ENCODE measurements around the gene GLIPR1L2. TPM values are rescaled to one million over a fixed set of nuclear protein-coding genes. Genes with fewer than 3 reads are reported as not detected.
"Not testable (repeated sequence)": the region's sequence is repeated elsewhere in the genome, so short reads cannot be mapped to it uniquely, and the experiment has no call there.

The GLIPR1L2 gene
- total RNA-seq, 1 experiment from 2014 or later = 0.13 TPM

DNA sequence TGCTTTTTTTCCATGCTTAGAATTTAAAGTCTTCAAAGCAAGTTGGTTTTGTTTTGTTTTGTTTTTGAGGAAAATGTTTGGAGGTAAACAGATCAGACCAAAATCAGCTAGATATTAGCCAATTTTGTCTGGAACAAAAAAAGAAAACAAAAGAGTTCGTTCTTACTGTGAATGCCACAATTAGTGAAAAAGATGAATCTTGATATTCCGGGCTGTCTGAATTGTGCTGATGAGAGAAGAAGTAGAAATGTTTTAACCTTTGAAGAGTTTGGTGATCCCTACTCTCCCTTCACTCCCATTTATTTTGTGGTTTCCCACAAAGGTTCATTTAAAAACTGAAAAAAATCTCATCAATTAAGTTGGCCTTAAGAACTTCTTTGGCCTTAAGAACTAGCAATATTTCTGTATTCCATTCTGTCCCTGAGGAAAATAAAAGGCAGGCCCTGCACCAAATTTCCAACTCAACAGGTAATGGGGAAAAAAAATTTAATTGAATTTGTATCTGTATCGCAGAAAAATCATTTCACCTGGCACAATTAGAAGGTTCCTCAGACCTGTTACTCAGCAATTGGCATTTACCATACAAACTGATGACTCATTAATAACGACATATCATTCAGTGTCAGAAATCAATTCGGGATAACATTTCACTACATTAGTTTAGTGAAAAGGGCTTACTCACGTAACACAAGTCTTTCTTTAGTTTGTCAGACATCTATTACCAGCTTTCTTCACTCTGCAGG is 562 bp upstream of the GLIPR1L2 start:
- H3K4me1 ChIP-seq (replicated peaks) = peaks cover 24% of the 10 kb centered on the region
- peak overlapping the region; percentile 42 for H3K4me3 ChIP-seq
- no peaks in the 10 kb centered on the region for H3K9me3 ChIP-seq (replicated peaks)
- H3K36me3 ChIP-seq = no peaks in the 10 kb centered on the region
- H3K27me3 ChIP-seq (replicated peaks) = no peaks in the 10 kb centered on the region
- no peak overlapping the region for H3K27ac ChIP-seq
- peak in 1 of 2 experiments; percentile 33 for DNase-seq (ENCODE audit: low read depth in 1 of 2, low spot score in 2 of 2)

DNA sequence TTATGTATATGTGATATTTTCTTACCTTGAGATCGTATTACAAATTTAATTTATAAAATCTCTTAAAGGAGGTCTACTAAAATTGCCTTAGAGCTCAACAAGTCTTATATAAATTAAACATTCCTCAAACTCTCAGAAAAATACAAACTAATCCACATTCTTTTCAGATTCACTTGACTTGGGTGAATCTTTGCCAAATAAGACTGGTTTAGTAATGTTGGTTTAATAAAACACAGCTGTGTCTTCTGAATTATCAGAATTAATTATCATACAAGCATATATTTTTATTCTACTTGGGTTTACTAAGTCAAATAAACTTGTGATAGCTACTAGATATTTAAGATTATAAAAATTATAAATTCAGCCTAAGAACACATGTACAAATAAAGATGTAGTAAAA is 13.3 kb downstream of the GLIPR1L2 start:
- Histone ChIP-seq H3K4me1 (replicated peaks) (no peaks in the 10 kb centered on the region), H3K36me3 (no peaks in the 10 kb centered on the region), H3K27me3 (replicated peaks) (no peaks in the 10 kb centered on the region), H3K9me3 (replicated peaks) (no peaks in the 10 kb centered on the region), H3K27ac (no peak overlapping the region), H3K4me3 (no peak overlapping the region)
- DNase-seq (ENCODE audit: low read depth in 1 of 2, low spot score in 2 of 2) = no peak

DNA sequence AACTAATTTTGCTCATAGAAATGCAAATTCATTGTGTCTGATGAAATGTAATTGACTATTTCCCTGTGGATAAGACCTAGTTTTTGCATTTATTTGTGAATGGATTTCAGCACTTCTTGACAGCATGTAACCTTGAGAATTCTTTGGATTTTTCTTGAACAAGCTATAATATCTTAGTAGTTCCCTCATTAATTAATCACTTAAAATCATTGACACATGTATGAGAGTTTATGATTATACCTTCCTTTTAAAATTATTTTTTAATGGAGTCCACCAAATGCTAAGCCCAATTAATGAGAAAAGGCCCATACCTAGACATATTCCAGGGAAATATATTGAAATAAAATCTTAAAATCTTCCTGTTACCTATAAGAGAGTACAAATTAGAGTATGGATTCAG is 16.8 kb downstream of the GLIPR1L2 start:
- no peaks in the 10 kb centered on the region for H3K36me3 ChIP-seq
- no peaks in the 10 kb centered on the region for H3K9me3 ChIP-seq (replicated peaks)
- H3K4me1 ChIP-seq (replicated peaks) = no peaks in the 10 kb centered on the region
- no peak overlapping the region for H3K4me3 ChIP-seq
- no peaks in the 10 kb centered on the region for H3K27me3 ChIP-seq (replicated peaks)
- no peak for DNase-seq (ENCODE audit: low read depth in 1 of 2, low spot score in 2 of 2)
- no peak overlapping the region for H3K27ac ChIP-seq

DNA sequence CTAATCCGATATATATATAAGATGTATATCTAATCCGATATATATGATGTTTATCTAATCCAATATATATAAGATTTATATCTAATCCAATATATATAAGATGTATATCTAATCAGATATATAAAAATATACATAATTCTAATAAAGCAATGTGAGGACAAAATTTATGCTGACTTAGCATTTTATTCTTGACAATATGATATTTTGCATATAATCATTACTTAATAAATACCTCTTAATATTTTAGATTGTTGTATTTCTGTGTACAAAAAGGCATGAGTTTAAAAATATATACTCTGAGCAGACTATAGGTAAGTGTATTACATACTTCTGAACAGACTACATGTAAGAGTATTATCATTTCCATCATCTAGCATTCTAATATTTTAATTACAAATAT is 18.9 kb downstream of the GLIPR1L2 start:
- H3K9me3 ChIP-seq (replicated peaks) = no peaks in the 10 kb centered on the region
- no peak for DNase-seq (ENCODE audit: low read depth in 1 of 2, low spot score in 2 of 2)
- no peaks in the 10 kb centered on the region for H3K4me1 ChIP-seq (replicated peaks)
- H3K4me3 ChIP-seq = no peak overlapping the region
- no peaks in the 10 kb centered on the region for H3K27me3 ChIP-seq (replicated peaks)
- no peaks in the 10 kb centered on the region for H3K36me3 ChIP-seq
- H3K27ac ChIP-seq = no peak overlapping the region

DNA sequence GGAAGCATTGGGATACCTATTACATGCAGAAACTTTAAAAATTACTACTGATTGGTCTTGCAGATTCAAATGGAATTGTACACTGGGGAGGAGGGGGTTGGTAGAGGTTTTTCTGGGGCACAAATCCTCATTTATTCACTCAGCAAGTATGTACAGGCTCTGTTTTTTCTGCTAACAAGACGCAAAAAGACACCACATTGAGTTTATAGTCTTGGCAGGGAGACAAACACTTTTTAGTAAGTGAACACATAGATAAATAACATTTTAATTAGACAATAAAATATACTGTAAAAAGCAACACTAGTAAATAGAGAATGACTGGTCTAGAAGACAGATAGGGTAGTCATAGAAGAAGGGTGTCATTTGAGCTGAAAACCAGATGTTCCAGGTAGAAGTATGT is 23.8 kb downstream of the GLIPR1L2 start:
- Histone ChIP-seq H3K27me3 (replicated peaks) (no peaks in the 10 kb centered on the region), H3K9me3 (replicated peaks) (no peaks in the 10 kb centered on the region), H3K36me3 (no peaks in the 10 kb centered on the region), H3K4me3 (no peak overlapping the region), H3K27ac (no peak overlapping the region), H3K4me1 (replicated peaks) (no peaks in the 10 kb centered on the region)
- no peak for DNase-seq (ENCODE audit: low read depth in 1 of 2, low spot score in 2 of 2)

DNA sequence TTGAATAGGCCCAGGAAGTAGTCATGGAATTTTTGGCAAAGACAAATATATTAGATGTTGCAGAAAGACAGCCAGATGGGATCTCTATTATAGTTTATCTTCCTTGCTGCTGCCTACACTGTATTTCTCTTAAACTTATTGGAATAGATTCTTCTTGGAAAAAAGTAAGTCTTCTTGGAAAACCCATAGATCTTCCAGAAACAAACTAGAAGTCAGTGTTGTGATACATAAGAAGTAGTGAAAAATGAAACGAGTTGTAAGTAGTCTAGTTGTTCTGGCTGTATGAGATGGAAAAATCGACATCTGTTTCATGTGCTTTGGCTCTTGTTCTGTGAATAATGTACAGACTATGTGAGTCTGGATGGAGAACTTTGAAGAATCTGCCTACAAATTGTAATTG is 29.0 kb downstream of the GLIPR1L2 start:
- H3K4me1 ChIP-seq (replicated peaks) = no peaks in the 10 kb centered on the region
- H3K27ac ChIP-seq = no peak overlapping the region
- DNase-seq (ENCODE audit: low read depth in 1 of 2, low spot score in 2 of 2) = no peak
- H3K27me3 ChIP-seq (replicated peaks) = no peaks in the 10 kb centered on the region
- no peaks in the 10 kb centered on the region for H3K36me3 ChIP-seq
- H3K4me3 ChIP-seq = no peak overlapping the region
- H3K9me3 ChIP-seq (replicated peaks) = no peaks in the 10 kb centered on the region

DNA sequence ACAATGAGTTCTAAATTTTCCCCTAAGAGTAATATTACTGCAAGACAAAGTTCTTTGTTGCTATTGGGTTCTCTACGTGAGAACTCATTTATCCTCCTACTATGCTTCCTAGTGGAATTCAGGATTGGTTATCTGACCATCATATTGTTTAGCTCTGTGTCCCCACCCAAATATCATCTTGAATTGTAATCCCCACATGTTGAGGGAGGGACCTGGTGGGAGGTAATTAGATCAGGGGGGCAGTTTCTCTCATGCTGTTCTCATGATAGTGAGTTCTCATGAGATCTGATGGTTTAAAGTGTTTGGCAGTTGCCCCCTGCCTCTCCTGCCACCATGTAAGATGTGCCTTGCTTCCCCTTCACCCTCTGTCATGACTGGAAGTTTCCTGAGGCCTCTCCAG is 36.6 kb downstream of the GLIPR1L2 start:
- no peaks in the 10 kb centered on the region for H3K36me3 ChIP-seq
- H3K27ac ChIP-seq = no peak overlapping the region
- H3K27me3 ChIP-seq (replicated peaks) = no peaks in the 10 kb centered on the region
- no peak overlapping the region for H3K4me3 ChIP-seq
- H3K9me3 ChIP-seq (replicated peaks) = no peaks in the 10 kb centered on the region
- DNase-seq (ENCODE audit: low read depth in 1 of 2, low spot score in 2 of 2) = no peak
- H3K4me1 ChIP-seq (replicated peaks) = no peaks in the 10 kb centered on the region

DNA sequence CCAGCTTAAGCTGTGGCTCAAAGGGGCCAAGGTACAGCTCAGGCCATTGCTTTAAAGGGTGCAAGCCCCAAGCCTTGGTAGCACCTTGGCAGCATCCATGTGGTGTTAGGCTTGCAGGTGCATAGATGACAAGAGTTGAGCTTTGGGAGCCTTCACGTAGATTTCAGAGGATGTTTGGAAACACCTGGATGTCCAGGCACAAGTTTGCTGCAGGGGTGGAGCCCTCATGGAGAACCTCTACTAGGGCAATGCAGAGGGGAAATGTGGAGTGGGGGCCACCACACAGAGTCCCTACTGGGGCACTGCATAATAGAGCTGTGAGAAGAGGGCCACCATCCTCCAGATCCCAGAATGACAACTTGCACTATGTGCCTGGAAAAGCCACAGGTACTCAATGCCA is 37.9 kb downstream of the GLIPR1L2 start:
- Histone ChIP-seq H3K36me3 (no peaks in the 10 kb centered on the region), H3K4me1 (replicated peaks) (no peaks in the 10 kb centered on the region), H3K9me3 (replicated peaks) (no peaks in the 10 kb centered on the region), H3K27ac (no peak overlapping the region), H3K4me3 (no peak overlapping the region), H3K27me3 (replicated peaks) (no peaks in the 10 kb centered on the region)
- no peak for DNase-seq (ENCODE audit: low read depth in 1 of 2, low spot score in 2 of 2)

DNA sequence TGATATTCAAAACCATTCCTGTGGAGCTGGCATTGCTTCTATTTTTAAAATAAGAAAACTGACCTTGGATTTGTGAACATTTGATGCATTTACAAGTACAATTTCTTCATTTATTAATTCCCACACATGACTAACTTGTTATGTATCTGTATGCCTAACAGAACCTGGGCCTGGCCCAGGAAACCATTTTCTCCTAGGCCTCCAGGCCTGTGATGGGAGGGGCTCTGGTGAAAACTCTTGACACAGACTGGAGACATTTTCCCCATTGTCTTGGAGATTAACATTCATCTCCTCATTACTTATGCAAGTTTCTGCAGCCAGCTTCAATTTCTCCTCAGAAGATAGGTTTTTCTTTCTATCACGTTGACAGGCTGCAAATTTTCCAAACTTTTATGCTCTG is 42.0 kb downstream of the GLIPR1L2 start:
- Histone ChIP-seq H3K36me3 (no peaks in the 10 kb centered on the region), H3K4me3 (no peak overlapping the region), H3K27me3 (replicated peaks) (no peaks in the 10 kb centered on the region), H3K4me1 (replicated peaks) (no peaks in the 10 kb centered on the region), H3K27ac (no peak overlapping the region), H3K9me3 (replicated peaks) (no peaks in the 10 kb centered on the region)
- no peak for DNase-seq (ENCODE audit: low read depth in 1 of 2, low spot score in 2 of 2)

DNA sequence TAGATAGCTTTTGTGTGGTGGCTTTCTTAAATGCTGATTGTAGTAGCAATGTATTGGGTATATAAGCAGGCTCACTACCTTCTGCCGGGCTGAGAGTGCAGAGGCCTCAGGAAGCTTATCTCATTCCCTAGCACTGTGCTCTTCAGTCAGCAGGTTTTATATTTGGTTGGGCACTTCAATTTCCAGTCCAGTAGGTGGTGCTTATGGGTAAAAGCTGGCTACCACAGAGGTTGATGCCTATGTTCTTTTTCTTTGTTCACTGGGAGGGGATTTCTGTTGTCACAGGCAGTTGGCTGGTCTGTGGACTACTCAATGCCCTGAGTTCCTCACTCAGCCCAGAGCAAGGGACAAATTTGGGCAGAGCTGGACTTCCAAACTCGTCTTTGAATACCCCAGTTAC is 46.7 kb downstream of the GLIPR1L2 start:
- DNase-seq (ENCODE audit: low read depth in 1 of 2, low spot score in 2 of 2) = no peak
- no peak overlapping the region for H3K4me3 ChIP-seq
- H3K4me1 ChIP-seq (replicated peaks) = no peaks in the 10 kb centered on the region
- H3K27me3 ChIP-seq (replicated peaks) = no peaks in the 10 kb centered on the region
- H3K27ac ChIP-seq = no peak overlapping the region
- no peaks in the 10 kb centered on the region for H3K9me3 ChIP-seq (replicated peaks)
- no peaks in the 10 kb centered on the region for H3K36me3 ChIP-seq

DNA sequence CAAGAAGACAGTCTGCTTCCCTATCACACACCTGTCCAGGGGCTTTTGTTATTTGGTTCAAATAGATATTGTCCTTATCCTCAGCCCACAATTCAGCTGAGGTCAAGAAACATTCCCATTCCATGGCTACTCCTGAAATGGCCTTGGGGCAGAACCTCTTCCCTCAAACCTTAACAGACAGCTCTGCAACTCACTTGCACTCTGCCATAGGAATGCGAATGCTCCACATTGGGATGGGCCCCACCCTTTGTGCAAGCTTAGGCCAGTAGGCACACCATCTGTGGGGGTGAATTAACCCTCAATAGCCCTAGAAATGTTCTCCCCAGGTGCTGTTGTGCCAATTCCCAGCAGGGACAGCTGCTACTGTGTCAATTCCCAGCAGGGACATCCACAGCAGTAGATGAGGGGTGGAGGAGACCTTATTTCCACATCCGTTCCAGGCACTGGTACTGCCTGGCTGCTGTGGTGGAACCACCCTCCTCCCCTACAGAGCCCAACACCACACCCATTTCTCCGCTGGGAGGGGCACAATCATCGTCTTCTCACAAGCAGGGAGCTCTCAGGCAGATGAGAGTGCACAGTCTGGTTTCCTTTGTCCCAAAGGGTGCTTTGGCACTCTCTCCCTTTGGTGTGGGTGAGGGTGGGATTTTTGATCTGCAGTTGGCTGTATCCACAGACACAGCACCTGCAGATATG is 47.3 kb downstream of the GLIPR1L2 start:
- H3K36me3 ChIP-seq = no peaks in the 10 kb centered on the region
- H3K4me1 ChIP-seq (replicated peaks) = no peaks in the 10 kb centered on the region
- no peaks in the 10 kb centered on the region for H3K9me3 ChIP-seq (replicated peaks)
- no peak for DNase-seq (ENCODE audit: low read depth in 1 of 2, low spot score in 2 of 2)
- no peak overlapping the region for H3K27ac ChIP-seq
- no peak overlapping the region for H3K4me3 ChIP-seq
- no peaks in the 10 kb centered on the region for H3K27me3 ChIP-seq (replicated peaks)

DNA sequence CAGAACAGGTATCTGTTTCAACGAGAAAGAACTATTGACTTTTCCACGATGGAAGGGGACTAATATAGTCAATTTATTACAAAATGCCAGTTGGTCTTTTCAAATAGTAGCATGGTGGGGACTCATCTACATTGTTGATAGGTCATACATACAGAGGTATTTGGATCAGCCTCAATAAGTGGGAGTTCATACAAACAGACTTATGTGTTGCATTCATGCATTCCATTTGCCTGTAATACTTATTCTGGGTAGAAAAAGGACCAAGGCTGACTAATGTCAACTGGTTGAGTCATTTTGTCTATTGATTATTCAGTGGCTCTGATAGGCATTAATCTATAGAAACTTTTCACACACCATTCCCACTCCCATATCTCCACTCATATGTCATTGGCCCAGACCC is 48.2 kb downstream of the GLIPR1L2 start:
- no peak for DNase-seq (ENCODE audit: low read depth in 1 of 2, low spot score in 2 of 2)
- no peaks in the 10 kb centered on the region for H3K36me3 ChIP-seq
- H3K27me3 ChIP-seq (replicated peaks) = no peaks in the 10 kb centered on the region
- no peaks in the 10 kb centered on the region for H3K9me3 ChIP-seq (replicated peaks)
- H3K4me3 ChIP-seq = no peak overlapping the region
- no peak overlapping the region for H3K27ac ChIP-seq
- no peaks in the 10 kb centered on the region for H3K4me1 ChIP-seq (replicated peaks)

DNA sequence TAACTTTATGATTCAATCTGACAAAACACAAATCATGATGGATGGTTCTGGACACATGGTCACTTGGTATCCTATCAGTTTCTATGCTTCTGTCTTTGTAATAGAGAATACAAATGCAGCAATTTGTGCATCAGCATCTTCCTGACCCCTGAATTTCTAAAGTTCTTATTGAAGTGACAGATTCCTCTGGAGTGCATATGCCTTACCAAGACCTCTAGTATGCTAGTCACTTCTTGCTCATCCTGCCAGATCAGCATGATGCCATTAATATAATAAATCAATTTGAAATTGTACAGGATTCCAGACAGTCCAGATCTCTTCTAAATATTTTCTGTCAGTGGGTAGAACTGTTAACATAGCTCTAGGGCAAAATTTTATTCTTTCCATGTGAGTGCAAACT is 49.0 kb downstream of the GLIPR1L2 start:
- Histone ChIP-seq H3K4me1 (replicated peaks) (peaks cover 7% of the 10 kb centered on the region), H3K36me3 (no peaks in the 10 kb centered on the region), H3K9me3 (replicated peaks) (no peaks in the 10 kb centered on the region), H3K27ac (no peak overlapping the region), H3K4me3 (no peak overlapping the region), H3K27me3 (replicated peaks) (no peaks in the 10 kb centered on the region)
- no peak for DNase-seq (ENCODE audit: low read depth in 1 of 2, low spot score in 2 of 2)

DNA sequence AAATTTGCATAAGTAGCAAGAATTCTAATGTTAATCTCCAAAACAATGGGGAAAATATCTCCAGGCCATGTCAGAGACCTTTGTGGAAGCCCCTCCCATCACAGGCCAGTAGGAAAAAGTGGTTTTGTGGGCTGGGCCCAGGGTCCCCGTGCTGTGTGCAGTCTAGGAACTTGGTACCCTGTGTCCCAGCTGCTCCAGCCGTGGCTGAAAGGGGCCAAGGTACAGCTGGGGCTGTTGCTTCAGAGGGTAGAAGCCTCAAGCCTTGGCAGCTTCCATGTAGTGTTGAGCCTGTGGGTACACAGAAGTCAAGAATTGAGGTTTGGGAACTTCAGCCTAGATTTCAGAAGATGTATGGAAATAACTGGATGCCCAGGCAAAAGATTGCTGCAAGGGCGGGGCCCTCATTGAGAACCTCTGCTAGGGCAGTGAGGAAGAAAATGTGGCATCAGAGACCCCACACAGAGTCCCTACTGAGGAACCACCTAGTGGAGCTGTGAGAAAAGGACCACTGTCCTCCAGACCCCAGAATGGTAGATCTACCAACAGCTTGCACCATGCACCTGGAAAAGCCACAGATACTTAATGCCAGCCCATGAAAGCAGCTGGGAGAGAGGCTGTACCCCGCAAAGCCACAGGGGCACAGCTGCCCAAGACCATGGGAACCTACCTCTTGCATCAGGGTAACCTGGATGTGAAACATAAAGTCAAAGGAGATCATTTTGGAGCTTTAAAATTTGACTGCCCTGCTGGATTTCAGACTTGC is 51.0 kb downstream of the GLIPR1L2 start:
- not testable (repeated sequence) for H3K27ac ChIP-seq; H3K9me3 ChIP-seq (replicated peaks); H3K27me3 ChIP-seq (replicated peaks); H3K36me3 ChIP-seq; H3K4me3 ChIP-seq; H3K4me1 ChIP-seq (replicated peaks); DNase-seq (ENCODE audit: low read depth in 1 of 2, low spot score in 2 of 2)

Measured in SJSA1 (cell line).